Stomach (tissue), 9 donors: ENCODE data around the gene TYROBP. TPM values are rescaled to one million over a fixed set of nuclear protein-coding genes. Genes with fewer than 3 reads are reported as not detected.

Source experiments
- DNase-seq, 2 donors: peaks; one replicate each; pipeline versions ENCODE4 v3.0.0 to v3.0.0-alpha.2; 2013 to 2019
- H3K27ac ChIP-seq, 5 donors: fragments of 200-600 bp in 4 of 5; sonication (generic) in 4 of 5; one replicate each; pipeline ENCODE4 v1.5.1; 2013 to 2019; ENCODE audit warnings: mild to moderate bottlenecking in 1 of 5, moderate library complexity in 1 of 5
- H3K27me3 ChIP-seq, 3 donors: fragments of 200-600 bp; sonication (generic); one replicate each; pipeline ENCODE4 v1.5.1; 2017 to 2019; ENCODE audit warnings: mixed run types in 1 of 3
- H3K36me3 ChIP-seq, 4 donors: fragments of 200-600 bp; sonication (generic); 1 replicate in 3 of 4; 2 replicates in 1 of 4; pipeline ENCODE4 v1.5.1; 2016 to 2019
- H3K4me1 ChIP-seq, 4 donors: fragments of 200-600 bp; sonication (generic); one replicate each; pipeline ENCODE4 v1.5.1; 2016 to 2019
- H3K4me3 ChIP-seq, 4 donors: fragments of 200-600 bp; sonication (generic) in 3 of 4; one replicate each; pipeline ENCODE4 v1.5.1; 2016 to 2019; ENCODE audit warnings: mild to moderate bottlenecking in 1 of 4
- H3K9me3 ChIP-seq, 4 donors: fragments of 200-600 bp; sonication (generic); one replicate each; pipeline ENCODE4 v1.5.1; 2016 to 2019
- CTCF ChIP-seq, 7 experiments: fragments of 450-650 bp in 4 of 7; fragments of 200-600 bp in 3 of 7; sonication (generic) in 3 of 7; IDR thresholded peaks; one replicate each; pipeline ENCODE4 v1.5.1; 2016 to 2019; ENCODE audit warnings: antibody characterized with exemption in 7 of 7, control low read depth in 2 of 7, mild to moderate bottlenecking in 1 of 7
- EP300 ChIP-seq: sonication (generic); formaldehyde crosslinking; IDR thresholded peaks from one replicate; pipeline ENCODE4 v1.6.1; 2017; ENCODE audit warnings: antibody characterized with exemption
- POLR2A ChIP-seq, 4 donors: fragments of 450-650 bp; IDR thresholded peaks; one replicate each; pipeline ENCODE4 v1.6.1; 2016; ENCODE audit warnings: antibody characterized with exemption in 4 of 4, control low read depth in 2 of 4, mild to moderate bottlenecking in 1 of 4, moderate library complexity in 1 of 4
- POLR2AphosphoS5 ChIP-seq, 3 donors: sonication (generic); formaldehyde crosslinking; IDR thresholded peaks; one replicate each; pipeline ENCODE4 v1.6.1; 2016; ENCODE audit warnings: antibody characterized with exemption in 3 of 3
- WGBS, 5 donors: extraction: QIAGEN DNeasy Blood & Tissue Kit in 3 of 5; methylation state at CpG; one replicate each; pipeline versions ENCODE4 v1.1.5 to v1.1.7; 2013 to 2018; 5-methylcytosine and 5-hydroxymethylcytosine counted together
- intact Hi-C: fragments of 100-400 bp; cut with DNase I; formaldehyde crosslinking; loops from one replicate; pipeline ENCODE4 v1.15.1; 2023; ENCODE audit warnings: low total_unique reads
- polyA plus RNA-seq, 3 donors: library from polyadenylated mRNA; stranded (reverse); fragments of 200-250 nt; gene quantifications; one replicate each; pipeline ENCODE4 v1.2.3, GENCODE V29; 2013
- total RNA-seq, 5 donors: library from RNA; depleted of rRNA; stranded (reverse); fragments of >200 nt; gene quantifications; one replicate each; pipeline versions ENCODE4 v1.1.0 to v1.2.3, GENCODE V29; 2014 to 2016
- donor health status: healthy with polysubstance abuse.
- donor health status: Bipolar disorder and iron deficiency.
- donor health status: healthy.

The TYROBP gene
- total and polyA plus RNA-seq, 8 donors, result 9.4 to 106 (median 55.4) TPM; not detected in 2

- TF ChIP-seq CTCF (IDR thresholded peaks at IDR 0.05), result peak in 5 of 7 experiments; percentile 78 to 99 (median 89)
- no peak for TF ChIP-seq EP300
- TF ChIP-seq POLR2A (IDR thresholded peaks at IDR 0.05), result peak in 2 of 4 donors; percentile 49 to 60
- peak; percentile 94 to 99 (median 97) for TF ChIP-seq POLR2AphosphoS5 (IDR thresholded peaks at IDR 0.05)
- H3K36me3 ChIP-seq, result no peaks in the 10 kb centered on the region
- peak overlapping the region; percentile 63 to 82 (median 75) for H3K27ac ChIP-seq
- WGBS, 5 donors, result 0 to 1% (median 0%) methylated on average over 26 to 47 of the region's 47 CpGs
- no peaks in the 10 kb centered on the region for H3K9me3 ChIP-seq
- H3K4me3 ChIP-seq, result peak overlapping the region in 3 of 4 donors; percentile 18 to 24 (median 23)
- H3K27me3 ChIP-seq, result peaks cover 0 to 6% (median 0%) of the 10 kb centered on the region in 3 donors
- peaks cover 16 to 30% (median 23%) of the 10 kb centered on the region in 4 donors for H3K4me1 ChIP-seq
- peak; percentile 99 to 100 for DNase-seq
- intact Hi-C loops, result loop anchor here (5.0 kb wide), 2 partner anchors 34 to 49 kb away; no protein-coding TSS in a partner anchor
These were observed 23.2 kb upstream of the TYROBP start for GRCh38 chr19:35931161-35931873.

GRCh38 chr19:35929876-35930275 lies 21.8 kb upstream of the TYROBP start:
- H3K4me3 ChIP-seq, result no peak overlapping the region
- H3K27ac ChIP-seq, result peak overlapping the region in 3 of 5 donors; percentile 2 to 82 (median 78)
- intact Hi-C loops, result loop anchor here (5.0 kb wide), 2 partner anchors 33 to 48 kb away; no protein-coding TSS in a partner anchor
- TF ChIP-seq CTCF (IDR thresholded peaks at IDR 0.05), result no peak
- H3K4me1 ChIP-seq, result peaks cover 5 to 20% (median 12%) of the 10 kb centered on the region in 4 donors
- 66 to 82% (median 73%) methylated on average over 2 of the region's 2 CpGs for WGBS, 5 donors
- H3K9me3 ChIP-seq, result peaks cover 0 to 8% (median 4%) of the 10 kb centered on the region in 4 donors
- no peaks in the 10 kb centered on the region for H3K36me3 ChIP-seq
- H3K27me3 ChIP-seq, result peaks cover 0 to 17% (median 6%) of the 10 kb centered on the region in 3 donors
- no peak for DNase-seq

GRCh38 chr19:35928507-35928906 lies 20.4 kb upstream of the TYROBP start:
- intact Hi-C loops, result no loop called here

GRCh38 chr19:35925501-35925900 lies 17.4 kb upstream of the TYROBP start:
- Histone ChIP-seq H3K4me3 (no peak overlapping the region), H3K4me1 (peaks cover 0 to 4% (median under 1%) of the 10 kb centered on the region in 4 donors), H3K27me3 (peaks cover 0 to 17% (median 6%) of the 10 kb centered on the region in 3 donors), H3K36me3 (no peaks in the 10 kb centered on the region), H3K27ac (no peak overlapping the region), H3K9me3 (peaks cover 0 to 8% (median 4%) of the 10 kb centered on the region in 4 donors)
- intact Hi-C loops, result no loop called here
- WGBS, 5 donors, result 78 to 100% (median 88%) methylated on average over 3 of the region's 3 CpGs
- TF ChIP-seq POLR2A (IDR thresholded peaks at IDR 0.05) (no peak), CTCF (IDR thresholded peaks at IDR 0.05) (no peak), POLR2AphosphoS5 (IDR thresholded peaks at IDR 0.05) (no peak), EP300 (no peak)
- no peak for DNase-seq

More at GRCh38 chr19:35928507-35928906, 20.4 kb upstream of the TYROBP start:
- Histone ChIP-seq H3K27ac (no peak overlapping the region), H3K27me3 (peaks cover 0 to 17% (median 6%) of the 10 kb centered on the region in 3 donors), H3K36me3 (no peaks in the 10 kb centered on the region), H3K4me3 (no peak overlapping the region), H3K4me1 (peaks cover 5 to 20% (median 11%) of the 10 kb centered on the region in 4 donors), H3K9me3 (peaks cover 0 to 8% (median 4%) of the 10 kb centered on the region in 4 donors)
- TF ChIP-seq POLR2A (IDR thresholded peaks at IDR 0.05) (no peak), POLR2AphosphoS5 (IDR thresholded peaks at IDR 0.05) (no peak), CTCF (IDR thresholded peaks at IDR 0.05) (no peak), EP300 (no peak)
- DNase-seq, result no peak
- 71 to 85% (median 75%) methylated on average over 5 of the region's 5 CpGs for WGBS, 5 donors
